ENCODE measurements around the gene CDC42EP1.

Gene CDC42EP1

GRCh38 chr22:37616201-37617083, 56.2 kb downstream of the CDC42EP1 start:
- DNase-seq = no peak

DNA sequence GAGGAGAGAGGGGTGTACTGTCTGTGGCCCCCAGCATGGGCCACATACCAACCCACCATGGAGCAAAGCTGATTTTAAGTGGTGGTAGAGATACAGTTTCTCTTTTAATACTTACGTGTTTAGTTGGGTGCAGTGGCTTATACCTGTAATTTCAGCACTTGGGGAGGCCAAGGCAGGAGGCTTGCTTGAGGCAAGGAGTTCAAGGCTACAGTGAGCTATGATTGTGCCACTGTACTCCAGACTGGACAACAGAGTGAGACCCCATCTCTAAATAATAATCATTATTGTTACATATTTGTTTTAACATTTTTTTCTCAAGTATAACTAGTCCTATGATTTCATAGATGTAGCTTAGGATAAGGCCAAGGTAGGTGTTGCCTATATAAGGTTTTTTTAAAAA, 57.2 kb downstream of the CDC42EP1 start:
- no peak for DNase-seq

GRCh38 chr22:37618072-37618656, 57.9 kb downstream of the CDC42EP1 start:
- no peak for DNase-seq

GRCh38 chr22:37618674-37619073, 58.4 kb downstream of the CDC42EP1 start:
- no peak for DNase-seq

Measured in EL (cell line).